ENCODE results near the gene CTSZ.

CTSZ gene

DNA sequence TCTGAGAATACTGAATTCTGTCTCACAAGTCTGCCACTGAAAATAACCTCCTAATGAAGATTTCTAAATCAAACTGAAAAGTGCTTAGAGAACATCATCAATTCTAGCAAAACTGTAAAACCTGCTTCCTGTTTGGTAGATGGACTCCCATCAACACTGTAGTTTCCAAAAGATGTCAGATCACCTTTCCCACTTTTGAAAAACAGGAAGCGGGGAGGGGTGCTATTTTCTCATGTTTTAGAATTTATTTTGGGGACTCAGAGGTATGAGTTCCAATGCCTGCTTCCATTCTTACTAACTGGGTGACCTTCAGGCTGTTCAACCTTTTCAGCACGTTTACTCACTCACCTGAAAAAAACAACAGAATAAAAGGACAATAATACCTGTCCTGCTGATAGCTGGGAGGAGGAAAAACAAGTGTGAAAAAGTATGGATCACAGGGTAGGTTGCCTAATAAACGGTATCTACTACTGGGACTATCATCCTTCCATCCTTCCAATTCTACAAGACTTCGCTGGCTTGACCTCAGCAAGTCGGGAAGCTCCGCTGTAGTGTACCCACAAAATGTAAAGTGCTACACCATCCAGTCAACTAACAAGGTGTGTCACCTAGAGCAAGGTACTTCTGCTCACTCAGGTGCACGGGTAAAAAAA is 24.0 kb upstream of the CTSZ start:
- no peak for FAIRE-seq

- FAIRE-seq, result no peak
Measured at GRCh38 chr20:59028812-59029211, 21.8 kb upstream of the CTSZ start.

GRCh38 chr20:59027741-59028320 is 20.8 kb upstream of the CTSZ start:
- FAIRE-seq, result no peak

DNA sequence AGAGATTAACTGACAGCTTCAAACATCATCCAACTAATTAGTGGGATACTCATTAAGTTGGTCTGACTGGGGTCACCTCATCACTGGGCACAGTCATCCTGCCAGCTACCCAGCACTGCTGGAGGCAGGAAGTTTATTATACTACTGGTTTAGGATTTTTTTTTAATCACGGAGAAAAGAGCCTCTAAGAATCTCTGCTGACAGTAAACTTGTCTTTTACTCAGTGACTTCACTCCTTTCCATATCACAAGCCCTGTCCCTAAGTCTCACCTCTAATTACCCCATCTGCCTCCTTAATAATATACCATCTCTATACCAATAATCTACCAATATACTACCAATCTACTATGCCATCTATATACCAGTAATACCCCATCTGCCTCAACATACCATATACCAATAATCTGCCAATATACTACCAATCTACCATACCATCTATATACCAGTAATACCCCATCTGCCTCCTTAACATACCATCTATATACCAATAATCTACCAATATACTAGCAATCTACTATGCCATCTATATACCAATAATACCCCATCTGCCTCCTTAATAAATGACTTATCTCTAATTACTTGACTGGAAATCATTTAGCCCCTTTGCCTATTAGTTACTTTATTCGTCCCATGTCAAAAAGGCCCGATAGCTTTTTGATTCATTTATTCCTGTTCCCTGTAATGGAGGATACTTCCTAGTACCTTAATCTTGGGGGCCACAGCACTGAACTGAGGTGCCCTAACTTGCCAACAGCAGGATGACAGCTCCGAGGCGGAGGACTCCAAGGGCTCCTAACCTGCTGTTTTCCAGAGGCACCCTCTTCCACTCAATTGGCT is 20.1 kb upstream of the CTSZ start:
- FAIRE-seq, result no peak

DNA sequence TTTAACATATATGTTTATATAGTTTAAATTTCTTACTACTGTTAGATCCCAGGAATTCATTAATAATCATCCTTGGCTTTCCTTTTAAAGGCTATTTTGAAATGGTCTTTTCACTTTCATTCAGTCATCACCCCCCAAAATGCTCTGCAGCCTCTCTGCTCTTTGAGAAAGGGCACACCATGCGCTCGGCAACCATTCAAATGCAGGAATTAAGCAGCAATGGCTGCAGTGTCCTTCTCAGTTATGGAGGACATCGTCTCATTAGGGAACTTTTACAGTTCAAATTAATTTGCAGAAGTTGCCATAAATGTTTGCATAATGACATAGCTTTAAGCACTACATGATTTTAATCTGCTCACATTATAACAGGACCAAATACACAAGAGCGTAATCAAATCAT is 18.5 kb upstream of the CTSZ start:
- FAIRE-seq, result no peak

DNA sequence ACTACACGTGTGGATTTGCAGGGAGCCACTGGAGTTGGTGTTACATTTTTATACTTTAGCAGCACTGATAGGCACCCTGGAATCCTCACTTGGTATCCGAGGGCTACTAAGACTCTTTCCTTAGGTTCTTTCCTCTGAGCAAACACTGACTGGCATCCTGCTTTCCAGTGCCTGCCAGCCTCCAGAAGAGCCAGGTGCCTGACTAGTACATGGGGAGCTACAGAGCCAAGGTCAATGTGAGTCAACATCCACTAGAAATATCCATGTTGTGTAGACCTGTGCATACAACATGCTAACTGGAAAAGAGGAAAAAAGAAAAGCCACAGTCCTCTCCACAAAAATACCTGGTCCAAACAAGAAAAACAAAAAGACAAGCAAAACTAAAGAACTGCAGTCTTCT is 18.0 kb upstream of the CTSZ start:
- no peak for FAIRE-seq

GRCh38 chr20:59024111-59024530 is 17.1 kb upstream of the CTSZ start:
- FAIRE-seq, result no peak

GRCh38 chr20:59023616-59024015 is 16.6 kb upstream of the CTSZ start:
- no peak for FAIRE-seq

DNA sequence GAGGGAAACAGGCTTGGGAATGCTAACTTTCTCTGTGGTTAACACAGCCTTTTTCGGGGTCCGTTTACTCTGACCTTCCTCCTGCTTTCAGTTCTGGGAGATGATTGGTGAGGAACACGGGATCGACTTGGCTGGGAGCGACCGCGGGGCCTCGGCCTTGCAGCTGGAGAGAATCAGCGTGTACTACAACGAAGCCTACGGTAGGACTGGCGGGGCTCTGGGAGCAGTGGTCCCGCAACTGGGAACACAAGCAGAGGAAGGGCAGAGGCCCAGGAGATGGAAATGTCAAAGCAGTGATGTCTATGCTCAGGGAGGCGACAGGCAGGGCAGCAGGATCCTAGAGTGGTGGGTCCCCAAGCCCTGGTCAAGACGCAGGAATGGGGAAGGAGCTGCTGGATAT is 15.7 kb upstream of the CTSZ start:
- FAIRE-seq, result no peak

DNA sequence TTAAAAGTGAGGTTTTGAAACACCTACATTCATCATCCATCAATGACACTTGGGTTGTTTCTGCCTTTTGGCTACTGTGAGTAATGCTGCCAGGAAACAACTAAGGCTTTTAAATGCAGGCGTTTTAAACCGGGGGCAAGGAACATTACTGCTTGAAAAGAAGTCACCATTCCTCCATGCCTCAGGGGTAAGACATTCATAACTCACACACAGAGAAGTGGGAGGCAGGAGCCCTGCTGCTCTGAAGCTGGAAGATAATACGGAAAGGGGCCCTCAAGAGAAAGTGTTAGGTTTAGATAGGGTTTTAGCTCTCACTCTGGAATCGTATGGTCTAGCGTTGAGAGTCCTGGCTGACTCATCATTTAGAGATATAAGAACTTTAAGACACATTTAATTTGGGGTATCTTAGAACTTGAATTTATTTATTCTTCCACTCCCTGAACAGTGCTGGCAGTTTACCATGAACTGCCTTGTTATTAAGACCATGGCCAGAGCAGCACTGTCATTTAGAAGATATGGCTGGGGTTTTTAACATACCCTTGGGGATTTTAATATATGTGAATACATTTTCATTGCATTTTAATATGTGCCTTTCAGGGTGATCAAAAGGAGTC is 14.0 kb upstream of the CTSZ start:
- FAIRE-seq, result no peak

- FAIRE-seq, result no peak
Measured at GRCh38 chr20:59019217-59019616, 12.2 kb upstream of the CTSZ start, which contains the start of gene TUBB1. TUBB1 (plus strand) TSS chr20:59019429; CDS start chr20:59019523, 94 bp downstream.

DNA sequence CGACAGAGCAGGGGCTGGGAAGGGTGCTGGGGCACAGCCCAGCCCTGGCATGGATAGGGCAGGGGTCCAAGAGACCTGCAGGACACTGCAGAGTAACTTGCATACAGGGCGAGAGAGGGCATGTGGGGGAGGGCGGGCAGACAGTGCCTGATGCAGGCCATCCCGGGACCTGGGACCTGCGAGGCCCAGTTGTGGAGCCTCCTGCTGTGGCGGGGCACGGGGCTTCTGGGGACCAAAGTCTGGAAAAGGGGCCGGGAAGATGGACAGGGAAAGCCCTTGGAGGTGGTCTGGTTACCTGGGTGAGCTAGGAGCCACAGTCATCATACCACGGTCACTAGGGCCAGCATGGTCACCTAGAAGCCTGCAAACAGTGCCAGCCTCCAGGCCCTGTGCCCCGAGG is 11.8 kb upstream of the CTSZ start:
- no peak for FAIRE-seq

GRCh38 chr20:59017493-59018231 is 10.6 kb upstream of the CTSZ start:
- FAIRE-seq, result no peak

- FAIRE-seq, result no peak
Measured at GRCh38 chr20:59016795-59017492, 9.9 kb upstream of the CTSZ start.

GRCh38 chr20:59015812-59016711 is 9.0 kb upstream of the CTSZ start:
- no peak for FAIRE-seq

DNA sequence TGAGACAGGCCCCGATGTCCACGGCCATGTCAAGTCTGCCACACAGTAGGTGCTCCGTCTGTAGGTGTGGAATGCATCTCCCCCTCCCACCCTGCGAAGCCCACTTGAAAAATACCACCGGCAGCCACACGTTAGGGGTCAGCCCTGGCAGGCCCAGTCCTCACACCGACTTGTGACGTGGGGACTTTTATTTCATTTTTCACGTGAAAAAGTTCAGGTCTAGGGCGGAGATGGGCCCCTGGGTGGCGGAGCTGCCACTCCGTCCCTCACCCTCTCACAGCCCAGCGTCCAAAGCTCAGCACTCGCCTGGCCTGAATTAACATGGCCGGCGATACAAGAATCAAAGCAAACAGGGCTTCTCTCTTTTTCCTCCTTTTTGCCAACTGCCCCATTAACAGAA is 8.4 kb upstream of the CTSZ start:
- no peak for FAIRE-seq

DNA sequence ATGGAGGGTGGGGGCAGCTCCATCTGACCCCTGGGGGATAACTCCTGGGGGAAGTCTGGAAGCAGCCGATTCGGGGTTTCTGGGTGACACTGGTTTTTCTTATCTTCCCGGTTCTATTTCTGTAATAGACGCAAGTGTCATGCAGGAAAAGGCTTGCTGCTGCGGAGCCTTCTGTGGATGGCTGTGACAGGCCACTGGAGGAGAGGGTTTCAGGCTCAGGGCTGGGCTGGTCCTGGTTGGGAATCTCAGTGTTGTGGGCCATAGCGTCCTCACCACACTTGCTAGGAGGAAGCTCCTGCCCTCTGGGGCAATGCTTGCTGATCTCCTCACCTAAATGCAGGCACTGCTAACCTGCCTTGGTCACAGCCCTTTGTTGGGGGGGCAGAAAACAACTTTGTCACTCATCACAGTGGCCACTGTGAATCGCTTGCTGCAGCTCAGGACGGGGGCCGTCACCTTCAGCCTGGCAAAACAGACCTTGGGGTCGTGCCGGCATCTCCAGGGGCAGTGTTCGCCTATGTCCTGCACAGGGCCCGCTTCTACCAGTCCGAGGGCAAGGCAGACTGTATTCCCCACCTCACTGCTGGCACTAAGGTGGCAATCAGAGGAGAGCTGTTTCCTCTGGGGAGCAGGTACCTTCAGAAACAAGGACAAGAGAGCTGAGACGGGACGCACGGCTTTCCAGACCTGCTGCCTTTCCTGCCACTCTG is 7.8 kb upstream of the CTSZ start:
- FAIRE-seq, result no peak

GRCh38 chr20:59013959-59014608 is 7.0 kb upstream of the CTSZ start:
- no peak for FAIRE-seq

GRCh38 chr20:59013031-59013951 is 6.2 kb upstream of the CTSZ start:
- no peak for FAIRE-seq

Data from colon (tissue), 2 donors.